HG03457 (cell line): ENCODE measurements around the gene DAND5.

Experiments used
- ATAC-seq: cut with Tn5 transposase; IDR thresholded peaks from one replicate; pipeline ENCODE4 v1.9.1; 2021; ENCODE audit warnings: moderate number of reproducible peaks; ENCODE audit not compliant: unreplicated experiment

DAND5 gene

GRCh38 chr19:13008926-13009787 is 39.8 kb downstream of the DAND5 start:
- ATAC-seq = no peak

GRCh38 chr19:13010038-13010991 is 40.9 kb downstream of the DAND5 start:
- ATAC-seq = no peak

- no peak for ATAC-seq
These were observed 41.7 kb downstream of the DAND5 start for GRCh38 chr19:13010992-13011652.

- no peak for ATAC-seq
These were observed 42.4 kb downstream of the DAND5 start for GRCh38 chr19:13011653-13012389.

GRCh38 chr19:13012390-13012689 is 43.0 kb downstream of the DAND5 start:
- no peak for ATAC-seq

- ATAC-seq = no peak
These were observed 43.6 kb downstream of the DAND5 start for GRCh38 chr19:13012690-13013608.

GRCh38 chr19:13013649-13014048 is 44.3 kb downstream of the DAND5 start:
- no peak for ATAC-seq

GRCh38 chr19:13014101-13014920 is 44.9 kb downstream of the DAND5 start:
- ATAC-seq = no peak

- no peak for ATAC-seq
These were observed 45.5 kb downstream of the DAND5 start for GRCh38 chr19:13014921-13015280.

GRCh38 chr19:13015361-13016223 is 46.2 kb downstream of the DAND5 start:
- ATAC-seq = no peak

GRCh38 chr19:13016245-13016627 is 46.9 kb downstream of the DAND5 start:
- no peak for ATAC-seq

- no peak for ATAC-seq
These were observed 47.4 kb downstream of the DAND5 start for GRCh38 chr19:13016628-13017305.

GRCh38 chr19:13017306-13018034 is 48.1 kb downstream of the DAND5 start:
- ATAC-seq = no peak

- ATAC-seq = no peak
These were observed 48.9 kb downstream of the DAND5 start for GRCh38 chr19:13018035-13018914.

- ATAC-seq = no peak
These were observed 50.0 kb downstream of the DAND5 start for GRCh38 chr19:13019332-13019731.

GRCh38 chr19:13020002-13020414 is 50.6 kb downstream of the DAND5 start:
- no peak for ATAC-seq
